ENCODE data around the gene GNG11.
"Not testable (repeated sequence)": the region's sequence is repeated elsewhere in the genome, so short reads cannot be mapped to it uniquely, and the experiment has no call there.

Gene GNG11

GRCh38 chr7:93921607-93922566, at the start of gene GNG11:
TSS of gene GNG11 (plus strand) at chr7:93921735. CDS start at chr7:93922138, 403 bp downstream.
- DNase-seq = peak; percentile 55

- no peak for DNase-seq
Observed at GRCh38 chr7:93873998-93874574, 47.4 kb upstream of the GNG11 start.

- DNase-seq = no peak
Observed at GRCh38 chr7:93877742-93878141, 43.8 kb upstream of the GNG11 start.

- DNase-seq = no peak
Observed at GRCh38 chr7:93879356-93879755, 42.2 kb upstream of the GNG11 start.

- no peak for DNase-seq
Observed at GRCh38 chr7:93882468-93882867, 39.1 kb upstream of the GNG11 start.

GRCh38 chr7:93883078-93883916, 38.2 kb upstream of the GNG11 start:
- DNase-seq = no peak

- no peak for DNase-seq
Observed at GRCh38 chr7:93883917-93884345, 37.6 kb upstream of the GNG11 start.

- DNase-seq = no peak
Observed at GRCh38 chr7:93884541-93884940, 37.0 kb upstream of the GNG11 start.

- DNase-seq = no peak
Observed at GRCh38 chr7:93889261-93889660, 32.3 kb upstream of the GNG11 start.

- no peak for DNase-seq
Observed at GRCh38 chr7:93890041-93890463, 31.5 kb upstream of the GNG11 start.

GRCh38 chr7:93890464-93891068, 31.0 kb upstream of the GNG11 start, which contains the start of gene TFPI2:
TSS of gene TFPI2 (minus strand) at chr7:93890753. CDS start at chr7:93890678, 75 bp downstream.
- DNase-seq = no peak

- no peak for DNase-seq
Observed at GRCh38 chr7:93894426-93894825, 27.1 kb upstream of the GNG11 start.

- peak; percentile 8 for DNase-seq
Observed at GRCh38 chr7:93894966-93895640, 26.4 kb upstream of the GNG11 start.

- no peak for DNase-seq
Observed at GRCh38 chr7:93895859-93896600, 25.5 kb upstream of the GNG11 start.

- DNase-seq = no peak
Observed at GRCh38 chr7:93897680-93898079, 23.9 kb upstream of the GNG11 start.

- DNase-seq = peak; percentile 48
Observed at GRCh38 chr7:93902777-93903423, 18.6 kb upstream of the GNG11 start.

- DNase-seq = no peak
Observed at GRCh38 chr7:93906267-93906666, 15.3 kb upstream of the GNG11 start, which contains the start of gene GNGT1. TSS of gene GNGT1 (plus strand) at chr7:93906567. CDS start at chr7:93906747, 180 bp downstream.

GRCh38 chr7:93910076-93910994, 11.2 kb upstream of the GNG11 start:
- DNase-seq = no peak

- DNase-seq = not testable (repeated sequence)
Observed at GRCh38 chr7:93911242-93911641, 10.3 kb upstream of the GNG11 start.

All from hematopoietic multipotent progenitor cell treated with erythropoietin and hydrocortisone succinate and interleukin-3 and kit ligand, for 6 days (in vitro differentiated cells).